ENCODE data around the gene SHISA7. TPM values are rescaled to one million over a fixed set of nuclear protein-coding genes. Genes with fewer than 3 reads are reported as not detected.

SHISA7 gene
- total RNA-seq, 1 donor from 2014 or later = not detected

- Histone ChIP-seq H3K36me3 (ENCODE audit: control insufficient read depth, insufficient read depth, low read length) (no peaks in the 10 kb centered on the region), H3K27me3 (ENCODE audit: control insufficient read depth, insufficient read depth, low read length) (no peaks in the 10 kb centered on the region), H3K4me3 (ENCODE audit: low read depth, low read length) (no peak overlapping the region)
- TF ChIP-seq CTCF (IDR thresholded peaks at IDR 0.05; ENCODE audit: insufficient read depth, low read length, severe bottlenecking) = no peak
- FAIRE-seq (no peak), DNase-seq (ENCODE audit: low read depth) (no peak)
Observed at GRCh38 chr19:55462722-55463121, 19.6 kb upstream of the SHISA7 start.

GRCh38 chr19:55461974-55462626, 19.0 kb upstream of the SHISA7 start:
- Histone ChIP-seq H3K27me3 (ENCODE audit: control insufficient read depth, insufficient read depth, low read length) (no peaks in the 10 kb centered on the region), H3K36me3 (ENCODE audit: control insufficient read depth, insufficient read depth, low read length) (no peaks in the 10 kb centered on the region), H3K4me3 (ENCODE audit: low read depth, low read length) (peak overlapping the region; percentile 78)
- TF ChIP-seq CTCF (IDR thresholded peaks at IDR 0.05; ENCODE audit: insufficient read depth, low read length, severe bottlenecking) = no peak
- FAIRE-seq = no peak
- DNase-seq (ENCODE audit: low read depth) = peak; percentile 35

- H3K4me3 ChIP-seq (ENCODE audit: low read depth, low read length) = peak within 1 kb of the TSS; percentile 93
- no peaks in the 10 kb centered on the region for H3K27me3 ChIP-seq (ENCODE audit: control insufficient read depth, insufficient read depth, low read length)
- FAIRE-seq = peak; percentile 91
- TF ChIP-seq CTCF (IDR thresholded peaks at IDR 0.05; ENCODE audit: insufficient read depth, low read length, severe bottlenecking) = no peak
- DNase-seq (ENCODE audit: low read depth) = peak; percentile 97
- no peaks in the 10 kb centered on the region for H3K36me3 ChIP-seq (ENCODE audit: control insufficient read depth, insufficient read depth, low read length)
Observed at GRCh38 chr19:55461259-55461973, 18.3 kb upstream of the SHISA7 start, which contains the start of gene ISOC2. ISOC2 (minus strand) TSS chr19:55461642; CDS start chr19:55456486, 5,156 bp downstream.

GRCh38 chr19:55460670-55461258, 17.7 kb upstream of the SHISA7 start:
- Histone ChIP-seq H3K36me3 (ENCODE audit: control insufficient read depth, insufficient read depth, low read length) (no peaks in the 10 kb centered on the region), H3K27me3 (ENCODE audit: control insufficient read depth, insufficient read depth, low read length) (no peaks in the 10 kb centered on the region), H3K4me3 (ENCODE audit: low read depth, low read length) (peak overlapping the region; percentile 93)
- no peak for TF ChIP-seq CTCF (IDR thresholded peaks at IDR 0.05; ENCODE audit: insufficient read depth, low read length, severe bottlenecking)
- FAIRE-seq (no peak), DNase-seq (ENCODE audit: low read depth) (peak; percentile 32)

GRCh38 chr19:55459950-55460657, 17.0 kb upstream of the SHISA7 start:
- H3K36me3 ChIP-seq (ENCODE audit: control insufficient read depth, insufficient read depth, low read length) = no peaks in the 10 kb centered on the region
- FAIRE-seq = no peak
- no peak for DNase-seq (ENCODE audit: low read depth)
- no peaks in the 10 kb centered on the region for H3K27me3 ChIP-seq (ENCODE audit: control insufficient read depth, insufficient read depth, low read length)
- TF ChIP-seq CTCF (IDR thresholded peaks at IDR 0.05; ENCODE audit: insufficient read depth, low read length, severe bottlenecking) = no peak
- H3K4me3 ChIP-seq (ENCODE audit: low read depth, low read length) = no peak overlapping the region
